ENCODE data around the gene SHC2.

The SHC2 gene

GRCh38 chr19:370641-371330 is 90.0 kb downstream of the SHC2 start:
- Mint-ChIP-seq H3K27me3 (peaks cover 38% of the 10 kb centered on the region), H3K27ac (no peak overlapping the region)

GRCh38 chr19:369876-370275 is 91.0 kb downstream of the SHC2 start:
- H3K27ac Mint-ChIP-seq, result no peak overlapping the region
- H3K4me1 Mint-ChIP-seq (ENCODE audit: low read depth), result no peaks in the 10 kb centered on the region
- H3K9me3 Mint-ChIP-seq, result no peaks in the 10 kb centered on the region
- no peak overlapping the region for H3K4me3 Mint-ChIP-seq
- no peaks in the 10 kb centered on the region for H3K36me3 Mint-ChIP-seq (ENCODE audit: low read depth)
- H3K27me3 Mint-ChIP-seq, result peaks cover 38% of the 10 kb centered on the region

More at GRCh38 chr19:370641-371330, 90.0 kb downstream of the SHC2 start:
- Mint-ChIP-seq H3K4me3 (no peak overlapping the region), H3K4me1 (ENCODE audit: low read depth) (no peaks in the 10 kb centered on the region), H3K36me3 (ENCODE audit: low read depth) (no peaks in the 10 kb centered on the region), H3K9me3 (no peaks in the 10 kb centered on the region)

GRCh38 chr19:369256-369655 is 91.6 kb downstream of the SHC2 start:
- H3K27ac Mint-ChIP-seq, result no peak overlapping the region
- no peak overlapping the region for H3K4me3 Mint-ChIP-seq
- H3K27me3 Mint-ChIP-seq, result peaks cover 38% of the 10 kb centered on the region
- H3K9me3 Mint-ChIP-seq, result no peaks in the 10 kb centered on the region
- no peaks in the 10 kb centered on the region for H3K36me3 Mint-ChIP-seq (ENCODE audit: low read depth)
- H3K4me1 Mint-ChIP-seq (ENCODE audit: low read depth), result no peaks in the 10 kb centered on the region

- no peak overlapping the region for H3K4me3 Mint-ChIP-seq
- H3K27me3 Mint-ChIP-seq, result peaks cover 38% of the 10 kb centered on the region
- no peaks in the 10 kb centered on the region for H3K36me3 Mint-ChIP-seq (ENCODE audit: low read depth)
- no peaks in the 10 kb centered on the region for H3K9me3 Mint-ChIP-seq
- no peaks in the 10 kb centered on the region for H3K4me1 Mint-ChIP-seq (ENCODE audit: low read depth)
- H3K27ac Mint-ChIP-seq, result no peak overlapping the region
Observed at GRCh38 chr19:368630-369024, 92.2 kb downstream of the SHC2 start.

GRCh38 chr19:367963-368629 is 92.7 kb downstream of the SHC2 start:
- H3K27me3 Mint-ChIP-seq, result peaks cover 38% of the 10 kb centered on the region
- H3K4me3 Mint-ChIP-seq, result no peak overlapping the region

GRCh38 chr19:367561-367960 is 93.3 kb downstream of the SHC2 start:
- Mint-ChIP-seq H3K9me3 (no peaks in the 10 kb centered on the region), H3K27me3 (peaks cover 38% of the 10 kb centered on the region), H3K27ac (no peak overlapping the region)

More at GRCh38 chr19:367963-368629, 92.7 kb downstream of the SHC2 start:
- Mint-ChIP-seq H3K27ac (no peak overlapping the region), H3K9me3 (no peaks in the 10 kb centered on the region), H3K4me1 (ENCODE audit: low read depth) (no peaks in the 10 kb centered on the region), H3K36me3 (ENCODE audit: low read depth) (no peaks in the 10 kb centered on the region)

GRCh38 chr19:366951-367350 is 93.9 kb downstream of the SHC2 start:
- no peaks in the 10 kb centered on the region for H3K36me3 Mint-ChIP-seq (ENCODE audit: low read depth)
- no peaks in the 10 kb centered on the region for H3K4me1 Mint-ChIP-seq (ENCODE audit: low read depth)
- no peak overlapping the region for H3K4me3 Mint-ChIP-seq
- H3K27me3 Mint-ChIP-seq, result peaks cover 35% of the 10 kb centered on the region
- H3K9me3 Mint-ChIP-seq, result no peaks in the 10 kb centered on the region
- no peak overlapping the region for H3K27ac Mint-ChIP-seq

More at GRCh38 chr19:367561-367960, 93.3 kb downstream of the SHC2 start:
- Mint-ChIP-seq H3K4me1 (ENCODE audit: low read depth) (no peaks in the 10 kb centered on the region), H3K4me3 (no peak overlapping the region), H3K36me3 (ENCODE audit: low read depth) (no peaks in the 10 kb centered on the region)

All from stimulated activated naive CD8-positive, alpha-beta T cell treated with anti-CD3 and anti-CD28 coated beads, Interleukin-15, Interleukin-2, amounts not matched to agents 100 ng/mL and 50 ng/mL, for 24 hours (primary cell).